ENCODE data around the gene PIGK. TPM values are rescaled to one million over a fixed set of nuclear protein-coding genes. Genes with fewer than 3 reads are reported as not detected.

Gene PIGK
- total and polyA plus RNA-seq, 8 donors: 0.58 to 62.4 (median 8.5) TPM

DNA sequence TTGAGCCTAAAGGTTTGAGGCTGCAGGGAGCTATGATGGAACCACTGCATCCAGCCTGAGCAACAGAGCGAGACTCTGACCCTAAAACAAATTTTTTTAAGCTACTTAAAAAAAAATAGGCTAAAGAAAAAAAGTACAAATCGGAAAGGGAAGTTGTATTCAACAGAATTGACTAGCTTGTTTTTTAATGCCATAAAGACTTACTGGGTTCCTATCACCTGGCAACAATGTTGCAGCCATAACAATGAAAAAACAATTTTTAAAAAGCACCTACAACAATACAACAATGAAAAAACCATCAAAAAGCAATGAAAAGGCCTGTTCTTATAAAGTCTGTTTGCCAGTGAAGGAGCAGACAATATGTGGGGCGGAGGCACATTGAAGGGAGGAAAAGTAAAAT lies 20.1 kb upstream of the PIGK start:
- Histone ChIP-seq H3K36me3 (no peaks in the 10 kb centered on the region), H3K4me3 (no peak overlapping the region), H3K27ac (no peak overlapping the region), H3K4me1 (no peaks in the 10 kb centered on the region), H3K9me3 (peaks cover 0 to 6% (median 0%) of the 10 kb centered on the region in 4 donors), H3K27me3 (no peaks in the 10 kb centered on the region)
- no peak for DNase-seq
- 70 to 90% (median 77%) methylated on average over 3 of the region's 3 CpGs for WGBS, 5 donors
- intact Hi-C loops (cut with DNase I; ENCODE audit: low total_unique reads): no loop called here
- no peak for TF ChIP-seq POLR2A (IDR thresholded peaks at IDR 0.05)
- no peak for TF ChIP-seq POLR2AphosphoS5 (IDR thresholded peaks at IDR 0.05)
- no peak for TF ChIP-seq EP300 (IDR thresholded peaks at IDR 0.05)

DNA sequence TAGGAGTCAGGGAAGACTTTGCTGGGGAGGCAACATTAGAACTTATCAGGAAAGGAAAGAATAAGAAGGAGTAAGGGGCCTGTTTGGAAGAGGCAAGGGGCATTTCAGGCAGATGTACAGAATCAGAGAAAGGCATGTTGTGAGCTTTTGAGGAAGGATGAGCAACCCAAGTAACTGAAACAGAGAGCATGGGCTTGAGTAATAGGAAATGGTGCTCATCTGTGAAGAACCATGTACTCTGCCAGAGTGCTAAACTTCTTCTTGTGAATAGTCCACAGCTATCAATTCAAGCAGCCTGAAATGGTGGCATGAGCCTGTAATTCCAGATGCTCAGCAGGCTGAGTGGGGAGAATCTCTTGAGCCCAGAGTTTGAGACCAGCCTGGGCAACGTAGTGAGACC lies 19.2 kb upstream of the PIGK start:
- TF ChIP-seq EP300 (IDR thresholded peaks at IDR 0.05) (no peak), POLR2AphosphoS5 (IDR thresholded peaks at IDR 0.05) (no peak), POLR2A (IDR thresholded peaks at IDR 0.05) (no peak)
- TF ChIP-seq, protein P1, sequence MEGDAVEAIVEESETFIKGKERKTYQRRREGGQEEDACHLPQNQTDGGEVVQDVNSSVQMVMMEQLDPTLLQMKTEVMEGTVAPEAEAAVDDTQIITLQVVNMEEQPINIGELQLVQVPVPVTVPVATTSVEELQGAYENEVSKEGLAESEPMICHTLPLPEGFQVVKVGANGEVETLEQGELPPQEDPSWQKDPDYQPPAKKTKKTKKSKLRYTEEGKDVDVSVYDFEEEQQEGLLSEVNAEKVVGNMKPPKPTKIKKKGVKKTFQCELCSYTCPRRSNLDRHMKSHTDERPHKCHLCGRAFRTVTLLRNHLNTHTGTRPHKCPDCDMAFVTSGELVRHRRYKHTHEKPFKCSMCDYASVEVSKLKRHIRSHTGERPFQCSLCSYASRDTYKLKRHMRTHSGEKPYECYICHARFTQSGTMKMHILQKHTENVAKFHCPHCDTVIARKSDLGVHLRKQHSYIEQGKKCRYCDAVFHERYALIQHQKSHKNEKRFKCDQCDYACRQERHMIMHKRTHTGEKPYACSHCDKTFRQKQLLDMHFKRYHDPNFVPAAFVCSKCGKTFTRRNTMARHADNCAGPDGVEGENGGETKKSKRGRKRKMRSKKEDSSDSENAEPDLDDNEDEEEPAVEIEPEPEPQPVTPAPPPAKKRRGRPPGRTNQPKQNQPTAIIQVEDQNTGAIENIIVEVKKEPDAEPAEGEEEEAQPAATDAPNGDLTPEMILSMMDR (IDR thresholded peaks at IDR 0.05): no peak
- H3K4me3 ChIP-seq: no peak overlapping the region
- H3K9me3 ChIP-seq: peaks cover 0 to 8% (median 0%) of the 10 kb centered on the region in 4 donors
- no peak for DNase-seq
- H3K27me3 ChIP-seq: no peaks in the 10 kb centered on the region
- H3K4me1 ChIP-seq: no peaks in the 10 kb centered on the region
- intact Hi-C loops (cut with DNase I; ENCODE audit: low total_unique reads): no loop called here
- H3K27ac ChIP-seq: no peak overlapping the region
- no peaks in the 10 kb centered on the region for H3K36me3 ChIP-seq
- 70 to 84% (median 80%) methylated on average over 1 of the region's 1 CpG for WGBS, 5 donors

DNA sequence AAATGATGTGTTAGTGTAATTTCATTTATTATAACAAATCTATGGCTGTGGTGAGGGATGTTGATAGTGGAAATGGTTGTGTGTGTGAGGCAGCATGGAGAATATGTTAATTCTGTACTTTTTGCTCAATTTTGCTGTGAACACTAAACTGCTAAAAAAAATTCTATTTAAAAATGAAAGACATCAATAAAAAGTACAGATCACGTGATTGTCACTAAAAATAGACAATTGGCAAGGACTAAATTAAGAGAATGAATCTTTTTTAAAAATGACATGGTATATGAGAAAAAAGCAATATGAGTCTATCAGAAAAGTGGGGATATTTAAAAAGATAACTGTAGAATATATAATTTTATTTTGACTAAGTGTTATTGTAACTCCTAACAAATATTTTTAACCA lies 15.7 kb upstream of the PIGK start:
- peaks cover 0 to 13% (median 0%) of the 10 kb centered on the region in 4 donors for H3K9me3 ChIP-seq

DNA sequence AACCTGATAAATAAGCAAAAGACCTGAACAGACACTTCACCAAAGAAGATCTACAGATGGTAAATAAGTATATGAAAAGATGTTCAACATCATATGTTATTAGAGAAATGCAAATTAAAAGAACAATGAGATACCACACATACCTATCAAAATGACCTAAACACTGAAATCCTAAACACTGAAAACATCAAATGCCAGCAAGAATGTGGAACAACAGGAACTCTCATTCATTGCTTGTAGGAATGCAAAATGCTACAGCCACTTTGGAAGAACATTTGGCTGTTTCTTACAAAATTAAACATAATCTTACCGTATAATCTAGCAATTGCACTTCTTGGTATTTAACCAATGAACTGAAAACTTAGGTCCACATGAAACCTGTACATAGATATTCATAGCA lies 14.9 kb upstream of the PIGK start:
- Histone ChIP-seq H3K27me3 (no peaks in the 10 kb centered on the region), H3K4me3 (no peak overlapping the region), H3K4me1 (no peaks in the 10 kb centered on the region), H3K36me3 (no peaks in the 10 kb centered on the region), H3K27ac (no peak overlapping the region), H3K9me3 (peaks cover 0 to 13% (median 0%) of the 10 kb centered on the region in 4 donors)
- DNase-seq: no peak
- intact Hi-C loops (cut with DNase I; ENCODE audit: low total_unique reads): no loop called here
- WGBS, 5 donors: 84 to 93% (median 91%) methylated on average over 1 of the region's 1 CpG
- TF ChIP-seq POLR2AphosphoS5 (IDR thresholded peaks at IDR 0.05): no peak
- no peak for TF ChIP-seq EP300 (IDR thresholded peaks at IDR 0.05)
- TF ChIP-seq, protein P1 (IDR thresholded peaks at IDR 0.05): no peak
- TF ChIP-seq POLR2A (IDR thresholded peaks at IDR 0.05): no peak

More for the DNA sequence above, 15.7 kb upstream of the PIGK start:
- intact Hi-C loops (cut with DNase I; ENCODE audit: low total_unique reads): no loop called here
- Histone ChIP-seq H3K4me1 (no peaks in the 10 kb centered on the region), H3K4me3 (no peak overlapping the region), H3K36me3 (no peaks in the 10 kb centered on the region), H3K27ac (no peak overlapping the region), H3K27me3 (no peaks in the 10 kb centered on the region)
- DNase-seq: no peak
- no peak for TF ChIP-seq POLR2AphosphoS5 (IDR thresholded peaks at IDR 0.05)
- TF ChIP-seq, protein P1 (IDR thresholded peaks at IDR 0.05): no peak
- TF ChIP-seq EP300 (IDR thresholded peaks at IDR 0.05): no peak
- TF ChIP-seq POLR2A (IDR thresholded peaks at IDR 0.05): no peak
- WGBS, 5 donors: 55 to 72% (median 61%) methylated on average over 1 of the region's 1 CpG

DNA sequence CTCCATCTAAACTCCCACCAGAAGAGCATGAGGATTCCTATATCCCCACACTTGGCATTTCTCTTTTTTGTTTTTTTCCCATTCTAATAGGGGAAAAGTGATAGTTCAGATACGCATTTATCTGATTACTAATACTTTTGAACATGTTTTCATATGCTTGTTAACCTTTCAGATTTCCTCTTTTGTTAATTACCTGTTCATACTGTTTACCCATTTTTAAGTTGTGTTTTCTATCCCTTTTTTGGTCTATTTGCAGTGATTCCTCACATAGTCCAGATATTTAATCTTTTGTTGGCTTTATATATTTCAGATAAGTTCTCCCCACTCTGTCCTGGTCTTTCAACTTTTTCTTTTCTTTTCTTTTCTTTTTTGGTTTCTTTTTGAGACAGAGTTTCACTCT lies 13.6 kb upstream of the PIGK start:
- intact Hi-C loops (cut with DNase I; ENCODE audit: low total_unique reads): no loop called here

More for the DNA sequence above, 13.6 kb upstream of the PIGK start:
- Histone ChIP-seq H3K27ac (no peak overlapping the region), H3K4me1 (no peaks in the 10 kb centered on the region), H3K4me3 (no peak overlapping the region), H3K9me3 (peaks cover 0 to 13% (median 0%) of the 10 kb centered on the region in 4 donors), H3K27me3 (no peaks in the 10 kb centered on the region), H3K36me3 (no peaks in the 10 kb centered on the region)
- 95 to 100% (median 97%) methylated on average over 1 of the region's 1 CpG for WGBS, 5 donors
- TF ChIP-seq, protein P1 (IDR thresholded peaks at IDR 0.05): no peak
- TF ChIP-seq EP300 (IDR thresholded peaks at IDR 0.05) (no peak), POLR2AphosphoS5 (IDR thresholded peaks at IDR 0.05) (no peak), POLR2A (IDR thresholded peaks at IDR 0.05) (no peak)
- DNase-seq: no peak

Measured in stomach (tissue), 9 donors.